Common myeloid progenitor, CD34-positive (primary cell): ENCODE measurements around the gene PTGES2. TPM values are rescaled to one million over a fixed set of nuclear protein-coding genes. Genes with fewer than 3 reads are reported as not detected.

Source experiments
- CTCF ChIA-PET: fragments of 350-600 bp; sonication (Branson Sonifier 250); formaldehyde crosslinking; loops from one replicate; lab custom pipeline; 2021; ENCODE audit warnings: antibody characterized with exemption; lab: Charles Lee
- POLR2A ChIA-PET: fragments of 350-600 bp; sonication (Branson Sonifier 250); formaldehyde crosslinking; loops from one replicate; lab custom pipeline; 2021; ENCODE audit warnings: antibody characterized with exemption; lab: Charles Lee
- DNase-seq, 3 donors: peaks; one replicate each; pipeline versions ENCODE4 v3.0.0 to v3.0.0-alpha.2; 2013
- H3K27ac ChIP-seq, 2 experiments: 1 replicate in 1 of 2; 2 replicates in 1 of 2; pipeline ENCODE4 v1.7.0; 2013; ENCODE audit warnings: inconsistent platforms in 2 of 2, low read length in 2 of 2, mild to moderate bottlenecking in 2 of 2, low read depth in 1 of 2, moderate library complexity in 1 of 2; ENCODE audit not compliant: severe bottlenecking in 2 of 2, insufficient read depth in 1 of 2, poor library complexity in 1 of 2
- H3K27me3 ChIP-seq, 5 experiments: replicated peaks in 2 of 5; 1 replicate in 3 of 5; 2 replicates in 2 of 5; pipeline versions ENCODE4 v1.6.1 to v1.7.0; 2013; ENCODE audit warnings: low read length in 4 of 5, mild to moderate bottlenecking in 2 of 5, moderate library complexity in 2 of 5, inconsistent platforms in 1 of 5; ENCODE audit not compliant: insufficient read depth in 5 of 5, control insufficient read depth in 4 of 5
- H3K36me3 ChIP-seq, 4 experiments: 1 replicate in 2 of 4; 2 replicates in 2 of 4; pipeline versions ENCODE4 v1.6.1 to v1.7.0; 2013; ENCODE audit warnings: low read length in 3 of 4, control low read depth in 1 of 4, mild to moderate bottlenecking in 1 of 4; ENCODE audit not compliant: control insufficient read depth in 4 of 4, insufficient read depth in 4 of 4
- H3K4me1 ChIP-seq, 4 experiments: 1 replicate in 3 of 4; 2 replicates in 1 of 4; pipeline versions ENCODE4 v1.6.1 to v1.7.1; 2013; ENCODE audit warnings: low read length in 3 of 4, mild to moderate bottlenecking in 3 of 4, control low read depth in 1 of 4, inconsistent platforms in 1 of 4, moderate library complexity in 1 of 4; ENCODE audit not compliant: control insufficient read depth in 4 of 4, insufficient read depth in 4 of 4; ENCODE audit errors: control extremely low read depth in 1 of 4
- H3K4me3 ChIP-seq, 7 experiments: 1 replicate in 4 of 7; 2 replicates in 3 of 7; pipeline versions ENCODE4 v1.5.1 to v1.7.0; 2013; ENCODE audit warnings: mild to moderate bottlenecking in 7 of 7, low read length in 6 of 7, moderate library complexity in 6 of 7, inconsistent platforms in 2 of 7, low read depth in 2 of 7, control low read depth in 1 of 7; ENCODE audit not compliant: insufficient read depth in 4 of 7, control insufficient read depth in 1 of 7; ENCODE audit errors: extremely low read depth in 1 of 7
- H3K9me3 ChIP-seq, 5 experiments: 1 replicate in 4 of 5; 2 replicates in 1 of 5; pipeline versions ENCODE4 v1.6.1 to v1.7.1; 2013; ENCODE audit warnings: low read length in 4 of 5, mild to moderate bottlenecking in 2 of 5, inconsistent platforms in 1 of 5, low read depth in 1 of 5, moderate library complexity in 1 of 5; ENCODE audit not compliant: control insufficient read depth in 4 of 5, insufficient read depth in 2 of 5; ENCODE audit errors: control extremely low read depth in 1 of 5
- WGBS: methylation state at CpG from one replicate; pipeline ENCODE4 v1.1.5; 2013; ENCODE audit not compliant: insufficient coverage; 5-methylcytosine and 5-hydroxymethylcytosine counted together
- polyA plus RNA-seq: library from polyadenylated mRNA; unstranded; fragments of 120-200 nt; gene quantifications from one replicate; pipeline ENCODE4 v1.2.1, GENCODE V29; 2013

The PTGES2 gene
- polyA plus RNA-seq: 28.6 TPM

GRCh38 chr9:128127568-128127989 is at the start of gene PTGES2:
PTGES2 (minus strand) TSS chr9:128127729; CDS start chr9:128127717, 12 bp downstream.
- peaks cover 0 to 27% (median 10%) of the 10 kb centered on the region in 4 experiments for H3K36me3 ChIP-seq
- peak within 1 kb of the TSS; percentile 84 to 92 for H3K27ac ChIP-seq
- peak within 1 kb of the TSS; percentile 83 to 96 (median 86) for H3K4me3 ChIP-seq
- CTCF ChIA-PET: interaction anchor here (3.8 kb wide), 1 partner anchor 11 kb away, joined by 18 read pairs; no protein-coding TSS in a partner anchor
- POLR2A ChIA-PET: interaction anchor here (2.0 kb wide), 1 partner anchor 10 kb away, joined by 6 read pairs; no protein-coding TSS in a partner anchor
- H3K4me1 ChIP-seq: peaks cover 0 to 31% (median 27%) of the 10 kb centered on the region in 4 experiments
- WGBS: 0% methylated on average over 54 of the region's 56 CpGs
- DNase-seq: peak; percentile 85 to 93 (median 93)
- H3K27me3 ChIP-seq: no peaks in the 10 kb centered on the region
- H3K9me3 ChIP-seq: no peaks in the 10 kb centered on the region

- DNase-seq: no peak
- 100% methylated on average over 2 of the region's 2 CpGs for WGBS
- H3K27me3 ChIP-seq: no peaks in the 10 kb centered on the region
- no peak overlapping the region for H3K4me3 ChIP-seq
- H3K36me3 ChIP-seq: peaks cover 12 to 70% (median 47%) of the 10 kb centered on the region in 4 experiments
- no peaks in the 10 kb centered on the region for H3K4me1 ChIP-seq
- ChIA-PET POLR2A (no interaction called here), CTCF (interaction anchor here (1.1 kb wide), 2 partner anchors 10 to 14 kb away, joined by 3 read pairs; no protein-coding TSS in a partner anchor)
- peaks cover 0 to 16% (median 13%) of the 10 kb centered on the region in 5 experiments for H3K9me3 ChIP-seq
- H3K27ac ChIP-seq: no peak overlapping the region
Measured at GRCh38 chr9:128175726-128176125, 48.2 kb upstream of the PTGES2 start.

GRCh38 chr9:128175102-128175563 is 47.6 kb upstream of the PTGES2 start:
- no peak for DNase-seq
- POLR2A ChIA-PET: no interaction called here

GRCh38 chr9:128174062-128174461 is 46.5 kb upstream of the PTGES2 start:
- Histone ChIP-seq H3K27ac (no peak overlapping the region), H3K27me3 (no peaks in the 10 kb centered on the region), H3K4me3 (no peak overlapping the region), H3K9me3 (peaks cover 0 to 6% (median 4%) of the 10 kb centered on the region in 5 experiments), H3K4me1 (no peaks in the 10 kb centered on the region), H3K36me3 (peaks cover 12 to 68% (median 42%) of the 10 kb centered on the region in 4 experiments)
- POLR2A ChIA-PET: no interaction called here
- DNase-seq: no peak
- WGBS: 100% methylated on average over 1 of the region's 4 CpGs
- CTCF ChIA-PET: interaction anchor here (1.6 kb wide), 1 partner anchor 9 kb away, joined by 8 read pairs; no protein-coding TSS in a partner anchor

More at GRCh38 chr9:128175102-128175563, 47.6 kb upstream of the PTGES2 start:
- H3K9me3 ChIP-seq: peaks cover 0 to 14% (median 11%) of the 10 kb centered on the region in 5 experiments
- H3K27me3 ChIP-seq: no peaks in the 10 kb centered on the region
- no peak overlapping the region for H3K27ac ChIP-seq
- 91% methylated on average over 8 of the region's 8 CpGs for whole genome bisulfite sequencing
- CTCF ChIA-PET: interaction anchor here (1.1 to 1.6 kb wide), 3 partner anchors 8 to 15 kb away, joined by 3 to 8 read pairs (median 3); no protein-coding TSS in a partner anchor
- no peaks in the 10 kb centered on the region for H3K4me1 ChIP-seq
- H3K36me3 ChIP-seq: peaks cover 12 to 68% (median 43%) of the 10 kb centered on the region in 4 experiments
- H3K4me3 ChIP-seq: no peak overlapping the region

GRCh38 chr9:128169925-128170324 is 42.4 kb upstream of the PTGES2 start:
- POLR2A ChIA-PET: no interaction called here
- peaks cover 9 to 61% (median 37%) of the 10 kb centered on the region in 4 experiments for H3K36me3 ChIP-seq
- WGBS: 100% methylated on average over 5 of the region's 8 CpGs

GRCh38 chr9:128169492-128169891 is 42.0 kb upstream of the PTGES2 start:
- Histone ChIP-seq H3K4me1 (no peaks in the 10 kb centered on the region), H3K9me3 (no peaks in the 10 kb centered on the region), H3K4me3 (no peak overlapping the region), H3K27ac (no peak overlapping the region), H3K27me3 (no peaks in the 10 kb centered on the region), H3K36me3 (peaks cover 9 to 61% (median 38%) of the 10 kb centered on the region in 4 experiments)
- no peak for DNase-seq
- CTCF ChIA-PET: interaction anchor here (0.6 to 1.2 kb wide), 2 partner anchors 12 to 14 kb away, joined by 3 to 4 read pairs; no protein-coding TSS in a partner anchor
- POLR2A ChIA-PET: no interaction called here
- WGBS: 96% methylated on average over 7 of the region's 8 CpGs

More at GRCh38 chr9:128169925-128170324, 42.4 kb upstream of the PTGES2 start:
- H3K4me1 ChIP-seq: no peaks in the 10 kb centered on the region
- DNase-seq: no peak
- CTCF ChIA-PET: interaction anchor here (1.0 to 1.2 kb wide), 2 partner anchors 9 to 14 kb away, joined by 3 to 4 read pairs; no protein-coding TSS in a partner anchor
- no peak overlapping the region for H3K27ac ChIP-seq
- no peaks in the 10 kb centered on the region for H3K9me3 ChIP-seq
- H3K4me3 ChIP-seq: no peak overlapping the region
- H3K27me3 ChIP-seq: no peaks in the 10 kb centered on the region
